Subcutaneous abdominal adipose tissue (tissue), 5 donors: Measurements from ENCODE around the gene RSPO4.
"Not testable (repeated sequence)": the region's sequence is repeated elsewhere in the genome, so short reads cannot be mapped to it uniquely, and the experiment has no call there.

ENCODE experiments used
- H3K27ac ChIP-seq: one replicate; pipeline ENCODE4 v1.7.0; 2013; ENCODE audit warnings: low read depth, mild to moderate bottlenecking, inconsistent platforms, low read length, moderate library complexity
- H3K27me3 ChIP-seq, 5 donors: one replicate each; pipeline ENCODE4 v1.7.0; 2013; ENCODE audit warnings: low read length in 5 of 5, inconsistent platforms in 1 of 5; ENCODE audit not compliant: control insufficient read depth in 5 of 5, insufficient read depth in 4 of 5
- H3K36me3 ChIP-seq, 5 donors: one replicate each; pipeline ENCODE4 v1.7.0; 2013; ENCODE audit warnings: low read length in 5 of 5; ENCODE audit not compliant: control insufficient read depth in 5 of 5, insufficient read depth in 5 of 5
- H3K4me1 ChIP-seq, 5 donors: one replicate each; pipeline ENCODE4 v1.7.0; 2013; ENCODE audit warnings: low read length in 5 of 5, mild to moderate bottlenecking in 3 of 5, moderate library complexity in 1 of 5; ENCODE audit not compliant: control insufficient read depth in 5 of 5, insufficient read depth in 5 of 5
- H3K4me3 ChIP-seq, 5 donors: one replicate each; pipeline ENCODE4 v1.7.0; 2013; ENCODE audit warnings: low read length in 5 of 5, low read depth in 1 of 5
- H3K9ac ChIP-seq, 5 donors: one replicate each; pipeline ENCODE4 v1.7.0; 2013; ENCODE audit warnings: low read length in 5 of 5, mild to moderate bottlenecking in 4 of 5, moderate library complexity in 3 of 5
- H3K9me3 ChIP-seq, 5 donors: one replicate each; pipeline ENCODE4 v1.7.0; 2013; ENCODE audit warnings: low read length in 5 of 5; ENCODE audit not compliant: control insufficient read depth in 5 of 5
- donor health status: healthy.
- donor health status: healthy.
- donor health status: healthy.
- donor health status: healthy.
- donor health status: healthy.

RSPO4 gene

DNA sequence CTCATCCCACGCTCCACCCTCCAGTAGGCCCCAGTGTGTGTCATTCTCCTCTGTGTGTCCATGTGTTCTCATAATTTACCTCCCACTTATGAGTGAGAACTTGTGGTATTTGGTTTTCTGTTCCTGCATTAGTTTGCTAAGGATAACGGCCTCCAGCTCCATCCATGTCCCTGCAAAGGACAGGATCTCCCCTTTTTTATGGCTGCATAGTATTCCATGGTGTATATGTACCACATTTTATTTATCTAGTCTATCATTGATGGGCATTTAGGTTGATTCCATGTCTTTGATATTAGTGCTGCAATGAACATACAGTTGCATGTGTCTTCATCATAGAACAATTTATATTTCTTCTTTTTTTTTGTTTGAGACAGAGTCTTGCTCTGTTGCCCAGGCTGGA lies 24.1 kb upstream of the RSPO4 start:
- H3K9ac ChIP-seq, H3K4me3 ChIP-seq, H3K36me3 ChIP-seq, H3K9me3 ChIP-seq, H3K27me3 ChIP-seq, H3K27ac ChIP-seq, H3K4me1 ChIP-seq: not testable (repeated sequence)

DNA sequence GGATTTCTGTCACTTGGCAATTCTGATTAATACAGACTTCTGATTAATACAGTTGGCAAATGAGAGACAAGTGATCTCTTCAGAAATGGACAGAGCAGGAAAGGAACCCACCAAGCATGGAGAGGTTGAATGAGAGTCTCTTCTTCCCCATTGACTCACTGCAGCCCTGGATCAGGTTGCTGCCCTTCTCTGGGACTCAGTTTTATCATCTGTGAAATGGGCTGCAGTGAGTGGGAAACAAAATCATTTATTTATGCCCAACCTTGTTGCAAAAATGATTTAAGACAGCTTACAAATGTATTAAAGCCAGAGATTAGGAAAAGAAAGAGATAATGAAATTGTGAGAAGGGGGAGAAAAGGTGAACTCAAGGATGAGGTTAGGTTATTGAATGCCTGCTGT lies 20.8 kb upstream of the RSPO4 start:
- no peaks in the 10 kb centered on the region for H3K27me3 ChIP-seq

DNA sequence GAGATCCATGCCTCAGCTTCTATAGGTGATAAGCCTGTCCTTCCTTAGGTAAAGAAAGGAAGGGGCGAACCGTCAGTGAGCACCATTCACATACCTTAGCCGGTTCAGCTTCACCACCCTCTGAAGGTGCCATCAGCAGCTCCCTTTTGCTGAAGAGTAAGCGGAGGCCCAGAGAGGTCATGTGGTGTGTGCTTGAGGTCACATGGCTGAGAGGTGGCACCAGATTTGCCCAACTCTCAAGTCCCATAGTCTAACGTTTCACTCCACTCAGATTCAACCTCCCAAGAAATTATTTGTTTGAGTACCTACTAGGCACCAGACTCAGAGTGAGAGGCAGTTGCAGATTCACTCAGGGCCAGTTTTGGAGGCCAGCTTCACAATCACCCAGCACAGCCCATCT lies 18.5 kb upstream of the RSPO4 start:
- Histone ChIP-seq H3K9me3 (no peaks in the 10 kb centered on the region), H3K27ac (no peak overlapping the region), H3K27me3 (no peaks in the 10 kb centered on the region), H3K36me3 (no peaks in the 10 kb centered on the region), H3K4me1 (no peaks in the 10 kb centered on the region), H3K4me3 (no peak overlapping the region), H3K9ac (no peak overlapping the region)

More for the DNA sequence above, 20.8 kb upstream of the RSPO4 start:
- Histone ChIP-seq H3K4me3 (no peak overlapping the region), H3K9ac (no peak overlapping the region), H3K9me3 (no peaks in the 10 kb centered on the region), H3K36me3 (no peaks in the 10 kb centered on the region), H3K4me1 (no peaks in the 10 kb centered on the region), H3K27ac (no peak overlapping the region)

DNA sequence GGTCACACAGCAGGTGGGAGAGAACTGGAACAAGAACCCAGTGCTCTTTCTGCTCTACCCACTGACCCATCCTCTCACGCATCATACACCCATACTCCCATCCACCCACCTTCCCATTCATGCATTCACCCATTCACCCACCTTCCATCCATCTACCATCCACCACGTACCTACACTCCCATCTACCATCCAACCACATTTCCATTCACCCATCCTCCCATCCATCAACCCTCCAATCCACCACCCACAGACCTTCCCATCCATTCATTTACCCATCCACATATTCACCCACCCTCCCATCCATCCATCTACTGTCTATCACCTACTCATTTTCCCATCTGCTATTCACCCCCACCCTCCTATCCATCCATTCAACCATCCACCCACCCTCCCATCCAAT lies 17.2 kb upstream of the RSPO4 start:
- H3K9me3 ChIP-seq = no peaks in the 10 kb centered on the region
- H3K27me3 ChIP-seq = no peaks in the 10 kb centered on the region
- H3K4me3 ChIP-seq = no peak overlapping the region
- no peak overlapping the region for H3K9ac ChIP-seq
- H3K4me1 ChIP-seq = no peaks in the 10 kb centered on the region
- H3K27ac ChIP-seq = no peak overlapping the region
- no peaks in the 10 kb centered on the region for H3K36me3 ChIP-seq

DNA sequence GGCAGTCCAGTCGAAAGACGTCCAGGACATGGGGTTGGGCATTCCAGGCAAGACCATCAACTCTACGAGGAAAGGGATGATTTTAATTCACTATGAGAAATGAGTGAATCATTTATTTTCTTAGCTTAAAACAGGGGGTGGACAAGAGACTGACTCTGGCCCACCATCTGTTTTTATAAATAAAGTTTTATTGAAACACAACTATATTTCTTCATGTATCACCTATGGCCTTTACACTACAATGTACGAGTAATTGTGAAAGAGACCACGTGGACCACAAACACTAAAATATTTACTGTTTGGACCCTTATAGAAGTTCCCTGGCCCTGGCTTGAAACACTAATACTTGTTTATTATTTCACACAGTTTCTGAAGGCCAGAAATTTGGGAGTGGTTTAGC lies 15.6 kb upstream of the RSPO4 start:
- H3K4me1 ChIP-seq = no peaks in the 10 kb centered on the region
- H3K9ac ChIP-seq = no peak overlapping the region
- H3K27me3 ChIP-seq = peaks cover 0 to 7% (median 2%) of the 10 kb centered on the region in 5 donors
- H3K9me3 ChIP-seq = no peaks in the 10 kb centered on the region
- H3K4me3 ChIP-seq = no peak overlapping the region
- no peaks in the 10 kb centered on the region for H3K36me3 ChIP-seq
- H3K27ac ChIP-seq = no peak overlapping the region

DNA sequence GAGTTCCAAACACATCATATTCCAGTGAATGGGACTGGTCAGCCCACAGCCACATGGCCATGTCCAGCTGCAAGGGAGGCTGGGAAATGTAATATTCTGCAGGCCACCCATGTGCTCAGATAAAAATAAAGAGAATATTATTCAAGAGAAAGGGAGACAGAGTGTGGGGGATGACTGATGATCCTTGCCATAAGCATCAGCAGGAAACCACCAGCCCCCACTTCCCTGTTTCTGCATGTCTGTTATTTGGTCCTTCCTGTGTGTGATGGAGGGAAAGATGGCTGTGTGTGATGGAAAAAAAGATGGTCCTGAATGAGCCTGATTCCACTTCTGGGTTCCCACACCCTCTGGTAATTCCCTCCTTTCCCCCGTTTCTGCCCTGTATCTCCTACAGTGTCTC lies 13.1 kb upstream of the RSPO4 start:
- H3K4me1 ChIP-seq = no peaks in the 10 kb centered on the region
- no peaks in the 10 kb centered on the region for H3K9me3 ChIP-seq
- no peaks in the 10 kb centered on the region for H3K36me3 ChIP-seq
- no peak overlapping the region for H3K9ac ChIP-seq
- no peak overlapping the region for H3K27ac ChIP-seq
- no peak overlapping the region for H3K4me3 ChIP-seq
- H3K27me3 ChIP-seq = peaks cover 0 to 8% (median 2%) of the 10 kb centered on the region in 5 donors

DNA sequence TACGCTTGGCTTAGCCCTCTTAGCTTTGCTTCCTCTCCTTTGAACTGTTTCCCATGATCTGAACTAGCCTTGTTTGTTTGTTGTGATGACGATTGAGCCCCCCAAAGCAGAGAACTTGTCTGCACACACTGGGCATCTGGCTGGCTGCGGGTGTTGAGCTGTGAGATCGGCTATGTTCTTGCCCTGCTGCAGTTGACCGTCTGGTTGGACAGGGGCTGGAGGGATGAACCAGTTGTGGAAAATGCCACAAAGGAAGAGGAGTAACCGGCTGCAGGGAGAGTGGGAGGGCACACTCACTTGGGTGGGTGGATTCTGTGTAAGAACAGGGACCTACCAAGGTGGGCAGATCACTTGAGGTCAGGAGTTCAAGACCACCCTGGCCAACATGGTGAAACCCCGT lies 12.4 kb upstream of the RSPO4 start:
- H3K9ac ChIP-seq = no peak overlapping the region
- H3K4me1 ChIP-seq = no peaks in the 10 kb centered on the region
- H3K4me3 ChIP-seq = no peak overlapping the region

DNA sequence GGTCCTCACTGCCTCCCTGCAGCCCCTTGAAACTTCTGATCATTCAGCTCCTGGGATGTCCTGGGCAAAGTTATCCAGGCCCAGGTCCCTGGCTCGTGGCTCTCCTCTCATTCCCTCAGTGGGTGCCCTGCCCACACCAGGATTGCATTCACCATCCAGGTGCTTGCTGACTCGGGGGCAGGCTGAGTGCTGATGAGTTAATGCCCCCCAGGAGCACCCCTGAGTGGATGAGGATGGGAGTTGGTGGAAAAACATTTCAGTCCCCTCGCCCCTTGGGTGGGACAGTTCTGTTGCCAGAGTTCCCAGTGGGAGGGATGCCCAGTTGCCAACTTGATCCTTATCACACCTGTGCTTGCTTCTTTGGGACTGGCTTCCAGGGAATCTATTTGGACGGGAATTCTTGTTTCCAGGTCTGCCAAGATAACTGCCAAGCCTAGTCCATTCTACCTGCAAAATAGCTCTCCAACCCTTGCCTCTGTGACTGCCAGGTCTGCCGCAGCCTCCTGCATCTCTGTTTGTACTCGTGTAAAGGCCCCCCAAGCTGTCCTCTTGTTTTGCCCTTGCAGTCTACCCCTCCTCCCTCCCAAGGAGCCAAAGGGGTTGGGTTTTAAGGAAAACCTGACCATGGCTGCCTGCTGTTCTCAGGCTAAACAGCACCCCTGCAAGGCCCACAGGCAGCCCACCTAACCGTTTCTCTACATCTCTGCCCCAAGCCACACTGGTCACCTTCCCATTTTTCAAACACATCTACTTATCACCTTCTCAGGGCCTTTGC lies 11.6 kb upstream of the RSPO4 start:
- Histone ChIP-seq H3K27ac (no peak overlapping the region), H3K9ac (no peak overlapping the region), H3K27me3 (peaks cover 0 to 8% (median 2%) of the 10 kb centered on the region in 5 donors), H3K36me3 (no peaks in the 10 kb centered on the region), H3K4me3 (no peak overlapping the region), H3K9me3 (peaks cover 0 to 6% (median 3%) of the 10 kb centered on the region in 5 donors), H3K4me1 (no peaks in the 10 kb centered on the region)

More for the DNA sequence above, 12.4 kb upstream of the RSPO4 start:
- Histone ChIP-seq H3K9me3 (peaks cover 0 to under 1% (median 0%) of the 10 kb centered on the region in 5 donors), H3K27ac (no peak overlapping the region), H3K27me3 (peaks cover 0 to 8% (median 2%) of the 10 kb centered on the region in 5 donors), H3K36me3 (no peaks in the 10 kb centered on the region)

DNA sequence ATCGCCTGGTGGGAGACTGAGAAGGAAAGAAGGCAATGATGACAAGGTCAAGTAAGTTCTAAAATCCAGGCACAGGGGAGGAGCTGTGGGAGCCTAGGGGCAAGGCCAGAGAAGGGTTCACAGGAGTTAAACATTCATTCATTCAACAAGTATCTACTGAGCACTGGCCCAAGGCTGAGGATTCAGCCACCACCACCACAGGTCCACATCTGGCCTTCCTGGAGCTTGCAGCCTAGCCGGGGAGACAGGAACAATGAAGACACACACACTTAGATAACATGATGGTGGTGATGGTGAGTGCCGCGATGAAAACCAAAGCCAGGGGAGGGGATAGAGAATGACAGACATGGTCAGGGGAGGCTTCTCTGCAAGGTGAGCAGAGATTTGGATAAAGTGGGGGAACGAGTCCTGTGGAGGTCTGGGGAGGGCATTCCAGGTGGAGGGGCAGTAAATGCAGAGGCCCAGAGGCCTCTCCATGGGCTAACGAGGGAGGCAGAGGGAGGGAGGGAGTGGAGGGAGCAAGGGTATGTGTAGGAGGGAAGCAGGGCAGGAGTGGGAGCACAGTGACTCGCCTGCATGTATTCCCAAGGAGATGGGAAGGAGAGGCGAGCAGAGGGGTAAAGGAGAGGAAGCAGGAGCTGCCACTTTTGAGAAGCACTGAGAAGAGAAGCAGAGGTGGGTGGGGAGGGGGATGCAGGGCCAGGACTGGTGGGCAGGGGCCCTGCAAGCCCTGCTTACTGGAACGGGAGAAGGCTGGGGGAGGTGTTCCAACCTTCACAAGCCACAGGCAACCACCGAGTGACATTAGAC lies 10.5 kb upstream of the RSPO4 start:
- H3K9ac ChIP-seq = no peak overlapping the region
- peaks cover 0 to 6% (median 3%) of the 10 kb centered on the region in 5 donors for H3K9me3 ChIP-seq
- no peak overlapping the region for H3K4me3 ChIP-seq
- H3K36me3 ChIP-seq = no peaks in the 10 kb centered on the region
- H3K4me1 ChIP-seq = no peaks in the 10 kb centered on the region
- peaks cover 0 to 8% (median 2%) of the 10 kb centered on the region in 5 donors for H3K27me3 ChIP-seq
- H3K27ac ChIP-seq = no peak overlapping the region

DNA sequence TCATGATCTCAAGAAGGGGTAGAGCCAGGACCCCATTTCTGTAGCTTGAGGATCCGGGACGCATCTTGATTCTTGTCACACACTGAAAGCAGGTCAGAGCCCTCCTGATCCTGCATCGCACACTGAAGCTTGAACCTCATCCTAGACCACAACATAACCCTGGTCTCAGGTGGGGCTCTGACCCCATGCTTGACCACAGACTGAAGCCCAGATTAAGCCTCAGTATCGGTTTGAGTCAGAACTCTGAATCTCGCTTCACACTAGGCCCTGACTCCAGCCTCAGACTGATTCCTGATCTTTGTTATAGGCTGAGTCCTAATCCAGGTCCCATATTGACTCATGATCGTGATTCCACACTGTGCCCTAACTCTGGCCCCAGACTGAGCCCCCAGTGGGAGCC lies 8.5 kb upstream of the RSPO4 start:
- Histone ChIP-seq H3K4me1 (no peaks in the 10 kb centered on the region), H3K4me3 (no peak overlapping the region), H3K9me3 (peaks cover 0 to 6% (median 3%) of the 10 kb centered on the region in 5 donors), H3K27ac (no peak overlapping the region), H3K36me3 (no peaks in the 10 kb centered on the region), H3K27me3 (peaks cover 2 to 14% (median 5%) of the 10 kb centered on the region in 5 donors), H3K9ac (no peak overlapping the region)
